Osteocyte (in vitro differentiated cells): ENCODE data around the gene MKRN2. TPM values are rescaled to one million over a fixed set of nuclear protein-coding genes. Genes with fewer than 3 reads are reported as not detected.

Experiments
- DNase-seq: peaks from one replicate; pipeline ENCODE4 v3.0.0; 2021; ENCODE audit warnings: mixed read lengths; ENCODE audit not compliant: unreplicated experiment; ENCODE audit errors: extremely low spot score
- H3K27ac Mint-ChIP-seq: one replicate; pipeline ENCODE4 v1.8.0; 2021; ENCODE audit warnings: mild to moderate bottlenecking, mixed read lengths; ENCODE audit not compliant: unreplicated experiment
- H3K27me3 Mint-ChIP-seq: one replicate; pipeline ENCODE4 v1.8.0; 2021; ENCODE audit warnings: mixed read lengths; ENCODE audit not compliant: unreplicated experiment
- H3K36me3 Mint-ChIP-seq: one replicate; pipeline ENCODE4 v1.8.0; 2021; ENCODE audit warnings: mixed read lengths; ENCODE audit not compliant: unreplicated experiment
- H3K4me1 Mint-ChIP-seq: one replicate; pipeline ENCODE4 v1.8.0; 2021; ENCODE audit warnings: mixed read lengths; ENCODE audit not compliant: unreplicated experiment
- H3K4me3 Mint-ChIP-seq: one replicate; pipeline ENCODE4 v1.8.0; 2021; ENCODE audit warnings: mild to moderate bottlenecking, moderate library complexity, mixed read lengths; ENCODE audit not compliant: unreplicated experiment
- H3K9me3 Mint-ChIP-seq: one replicate; pipeline ENCODE4 v1.8.0; 2021; ENCODE audit warnings: mixed read lengths; ENCODE audit not compliant: unreplicated experiment
- CTCF ChIP-seq: fragments of 200-600 bp; sonication (generic); IDR thresholded peaks from 2 replicates; pipeline ENCODE4 v1.5.0; 2021; ENCODE audit warnings: antibody characterized with exemption, mild to moderate bottlenecking, moderate library complexity
- total RNA-seq: library from RNA; stranded (reverse); gene quantifications from 2 replicates; pipeline ENCODE4 v1.2.1, GENCODE V29; 2021

Gene MKRN2
- total RNA-seq, 1 donor from 2014 or later, result 32.4 TPM

GRCh38 chr3:12578742-12579141 lies 21.9 kb downstream of the MKRN2 start:
- DNase-seq, result no peak
- peak; percentile 24 for TF ChIP-seq CTCF
- Mint-ChIP-seq H3K36me3 (peaks cover 61% of the 10 kb centered on the region), H3K9me3 (no peaks in the 10 kb centered on the region), H3K27ac (no peak overlapping the region), H3K4me1 (no peaks in the 10 kb centered on the region), H3K4me3 (no peak overlapping the region), H3K27me3 (no peaks in the 10 kb centered on the region)

GRCh38 chr3:12579456-12579855 lies 22.6 kb downstream of the MKRN2 start:
- Mint-ChIP-seq H3K36me3 (peaks cover 65% of the 10 kb centered on the region), H3K27ac (peak overlapping the region; percentile 42), H3K4me3 (no peak overlapping the region)

GRCh38 chr3:12579905-12580304 lies 23.0 kb downstream of the MKRN2 start:
- TF ChIP-seq CTCF, result no peak
- Mint-ChIP-seq H3K4me1 (no peaks in the 10 kb centered on the region), H3K36me3 (peaks cover 66% of the 10 kb centered on the region), H3K4me3 (no peak overlapping the region), H3K27me3 (no peaks in the 10 kb centered on the region), H3K9me3 (no peaks in the 10 kb centered on the region), H3K27ac (peak overlapping the region; percentile 42)
- DNase-seq, result no peak

More at GRCh38 chr3:12579456-12579855, 22.6 kb downstream of the MKRN2 start:
- no peaks in the 10 kb centered on the region for H3K27me3 Mint-ChIP-seq
- H3K4me1 Mint-ChIP-seq, result no peaks in the 10 kb centered on the region
- no peak for DNase-seq
- H3K9me3 Mint-ChIP-seq, result no peaks in the 10 kb centered on the region
- TF ChIP-seq CTCF, result no peak

GRCh38 chr3:12582730-12583129 lies 25.8 kb downstream of the MKRN2 start:
- H3K36me3 Mint-ChIP-seq, result peaks cover 60% of the 10 kb centered on the region
- no peak overlapping the region for H3K27ac Mint-ChIP-seq

GRCh38 chr3:12583280-12583679 lies 26.4 kb downstream of the MKRN2 start:
- DNase-seq, result no peak
- peaks cover 59% of the 10 kb centered on the region for H3K36me3 Mint-ChIP-seq
- no peaks in the 10 kb centered on the region for H3K9me3 Mint-ChIP-seq
- no peaks in the 10 kb centered on the region for H3K4me1 Mint-ChIP-seq
- TF ChIP-seq CTCF, result no peak
- no peak overlapping the region for H3K27ac Mint-ChIP-seq
- no peaks in the 10 kb centered on the region for H3K27me3 Mint-ChIP-seq
- H3K4me3 Mint-ChIP-seq, result no peak overlapping the region

More at GRCh38 chr3:12582730-12583129, 25.8 kb downstream of the MKRN2 start:
- H3K4me1 Mint-ChIP-seq, result no peaks in the 10 kb centered on the region
- no peaks in the 10 kb centered on the region for H3K9me3 Mint-ChIP-seq
- no peak for DNase-seq
- TF ChIP-seq CTCF, result no peak
- no peak overlapping the region for H3K4me3 Mint-ChIP-seq
- H3K27me3 Mint-ChIP-seq, result no peaks in the 10 kb centered on the region
